ENCODE measurements around the gene MED31.

The MED31 gene

DNA sequence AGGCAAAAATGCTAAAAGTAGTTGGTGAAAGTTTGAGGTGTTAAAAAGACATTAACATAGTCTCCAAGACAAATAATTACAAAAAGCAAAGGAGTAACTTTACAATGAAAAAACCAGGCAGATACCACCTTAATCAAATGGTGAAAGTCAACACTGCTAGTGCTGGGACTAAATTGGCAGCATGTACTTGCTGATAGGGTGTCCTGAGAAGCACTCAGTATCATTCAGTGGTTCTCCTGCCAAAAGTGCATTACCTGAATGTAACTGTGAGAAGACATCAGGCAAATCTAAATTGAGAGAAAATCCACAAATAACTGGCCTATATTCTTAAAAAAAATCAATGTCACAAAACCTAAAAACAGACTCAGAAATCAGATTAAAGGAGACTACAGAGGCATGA, 18.9 kb downstream of the MED31 start:
- H3K27me3 ChIP-seq (ENCODE audit: control insufficient read depth in 1 of 2, insufficient read depth in 2 of 2, low read length in 2 of 2) = no peaks in the 10 kb centered on the region
- H3K4me3 ChIP-seq (ENCODE audit: low read depth in 1 of 2, low read length in 2 of 2) = no peak overlapping the region
- H3K36me3 ChIP-seq (ENCODE audit: control insufficient read depth in 1 of 2, insufficient read depth in 2 of 2, low read length in 2 of 2) = peaks cover 17 to 29% of the 10 kb centered on the region in 2 donors
- no peaks in the 10 kb centered on the region for H3K9me3 ChIP-seq (ENCODE audit: control insufficient read depth in 1 of 2, low read length in 2 of 2)
- H3K27ac ChIP-seq (ENCODE audit: low read depth, low read length) = no peak overlapping the region
- peaks cover 0 to 4% of the 10 kb centered on the region in 2 donors for H3K4me1 ChIP-seq (ENCODE audit: control insufficient read depth in 1 of 2, insufficient read depth in 2 of 2, low read length in 2 of 2)
- H3K9ac ChIP-seq (ENCODE audit: low read depth in 1 of 2, low read length in 2 of 2) = no peak overlapping the region

DNA sequence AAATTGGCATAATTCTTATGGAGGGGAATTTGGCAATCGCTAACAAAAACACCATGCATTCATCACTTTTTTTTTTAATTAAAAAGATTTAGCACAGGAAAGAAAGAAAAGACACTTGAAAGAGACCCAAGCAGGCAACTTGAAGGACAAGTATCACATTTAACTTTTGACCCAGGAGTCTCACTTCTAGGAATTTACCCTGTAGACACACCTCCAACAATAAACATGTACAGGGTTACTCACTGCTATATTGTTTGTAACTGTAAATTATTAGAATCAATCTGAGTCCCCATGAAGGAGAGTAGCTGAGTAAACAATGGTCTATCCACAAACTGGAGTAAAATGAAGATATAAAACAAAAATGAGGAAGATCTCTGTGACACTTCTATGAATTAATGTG, 21.0 kb downstream of the MED31 start:
- Histone ChIP-seq H3K27ac (ENCODE audit: low read depth, low read length) (no peak overlapping the region), H3K4me1 (ENCODE audit: control insufficient read depth in 1 of 2, insufficient read depth in 2 of 2, low read length in 2 of 2) (peaks cover 0 to 4% of the 10 kb centered on the region in 2 donors), H3K9me3 (ENCODE audit: control insufficient read depth in 1 of 2, low read length in 2 of 2) (no peaks in the 10 kb centered on the region), H3K4me3 (ENCODE audit: low read depth in 1 of 2, low read length in 2 of 2) (no peak overlapping the region), H3K9ac (ENCODE audit: low read depth in 1 of 2, low read length in 2 of 2) (no peak overlapping the region), H3K27me3 (ENCODE audit: control insufficient read depth in 1 of 2, insufficient read depth in 2 of 2, low read length in 2 of 2) (no peaks in the 10 kb centered on the region), H3K36me3 (ENCODE audit: control insufficient read depth in 1 of 2, insufficient read depth in 2 of 2, low read length in 2 of 2) (peaks cover 17 to 41% of the 10 kb centered on the region in 2 donors)

DNA sequence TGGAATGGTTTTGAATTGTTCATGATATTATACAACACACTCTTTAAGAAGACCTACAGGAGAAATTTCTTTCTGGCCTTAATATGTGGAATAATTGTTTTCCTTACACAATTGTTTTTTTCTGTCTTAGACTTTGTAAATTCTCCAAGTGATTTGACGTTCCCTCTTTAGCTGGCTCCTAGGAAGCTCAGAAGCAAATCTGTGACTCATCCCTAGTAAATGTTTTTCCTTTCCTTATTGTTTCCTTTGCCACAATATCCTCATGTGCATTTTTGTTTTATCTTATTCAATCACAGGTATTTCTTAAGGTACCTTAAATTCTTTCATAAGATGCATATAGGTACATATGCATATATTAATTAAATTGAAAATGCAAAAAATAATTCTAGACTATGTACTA, 24.4 kb downstream of the MED31 start:
- Histone ChIP-seq H3K9me3 (ENCODE audit: control insufficient read depth in 1 of 2, low read length in 2 of 2) (no peaks in the 10 kb centered on the region), H3K9ac (ENCODE audit: low read depth in 1 of 2, low read length in 2 of 2) (no peak overlapping the region), H3K36me3 (ENCODE audit: control insufficient read depth in 1 of 2, insufficient read depth in 2 of 2, low read length in 2 of 2) (peaks cover 21 to 47% of the 10 kb centered on the region in 2 donors), H3K27ac (ENCODE audit: low read depth, low read length) (no peak overlapping the region), H3K27me3 (ENCODE audit: control insufficient read depth in 1 of 2, insufficient read depth in 2 of 2, low read length in 2 of 2) (no peaks in the 10 kb centered on the region), H3K4me1 (ENCODE audit: control insufficient read depth in 1 of 2, insufficient read depth in 2 of 2, low read length in 2 of 2) (peaks cover 0 to 4% of the 10 kb centered on the region in 2 donors), H3K4me3 (ENCODE audit: low read depth in 1 of 2, low read length in 2 of 2) (no peak overlapping the region)

DNA sequence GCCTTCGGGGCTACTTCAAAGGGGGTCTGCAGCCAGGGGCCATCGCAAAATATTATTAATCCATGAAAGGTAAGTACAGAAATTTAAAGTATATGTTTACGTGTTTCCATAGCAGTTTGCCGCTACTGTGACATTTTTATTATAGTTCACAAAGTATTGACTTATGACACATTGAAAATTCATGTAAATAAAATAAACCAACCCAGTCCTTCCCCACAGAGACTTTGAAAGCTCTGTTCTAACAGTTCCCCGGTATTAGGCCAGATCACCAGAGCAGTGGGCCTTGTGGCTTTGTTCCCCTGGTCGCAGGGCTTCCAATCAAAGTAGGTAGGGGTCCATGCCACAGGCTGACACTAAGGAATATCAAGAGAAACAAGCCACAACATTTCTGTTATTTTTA, 24.8 kb downstream of the MED31 start:
- H3K9ac ChIP-seq (ENCODE audit: low read depth in 1 of 2, low read length in 2 of 2) = no peak overlapping the region
- peaks cover 21 to 49% of the 10 kb centered on the region in 2 donors for H3K36me3 ChIP-seq (ENCODE audit: control insufficient read depth in 1 of 2, insufficient read depth in 2 of 2, low read length in 2 of 2)

DNA sequence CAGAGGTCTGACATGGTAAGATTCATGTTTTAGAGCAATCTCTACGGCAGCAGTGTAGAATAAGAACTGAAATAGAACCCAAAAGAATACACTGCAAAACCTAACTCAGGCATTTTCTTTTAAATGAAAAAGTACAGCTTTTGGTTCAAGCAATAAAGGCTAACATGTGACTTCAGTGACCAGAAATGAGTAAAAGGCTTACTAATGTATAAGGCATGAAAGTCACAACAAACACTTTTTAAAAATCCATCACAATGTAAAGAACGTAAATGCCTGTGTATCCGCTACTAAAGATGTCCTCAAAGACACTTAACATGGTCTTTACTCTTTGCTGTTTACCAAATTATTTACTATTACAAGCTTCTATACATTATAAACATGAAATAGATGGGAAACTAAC, 27.5 kb downstream of the MED31 start:
- Histone ChIP-seq H3K9me3 (ENCODE audit: control insufficient read depth in 1 of 2, low read length in 2 of 2) (no peaks in the 10 kb centered on the region), H3K27me3 (ENCODE audit: control insufficient read depth in 1 of 2, insufficient read depth in 2 of 2, low read length in 2 of 2) (no peaks in the 10 kb centered on the region), H3K36me3 (ENCODE audit: control insufficient read depth in 1 of 2, insufficient read depth in 2 of 2, low read length in 2 of 2) (peaks cover 25 to 65% of the 10 kb centered on the region in 2 donors), H3K27ac (ENCODE audit: low read depth, low read length) (no peak overlapping the region), H3K4me1 (ENCODE audit: control insufficient read depth in 1 of 2, insufficient read depth in 2 of 2, low read length in 2 of 2) (no peaks in the 10 kb centered on the region), H3K9ac (ENCODE audit: low read depth in 1 of 2, low read length in 2 of 2) (no peak overlapping the region), H3K4me3 (ENCODE audit: low read depth in 1 of 2, low read length in 2 of 2) (no peak overlapping the region)

More for the DNA sequence above, 24.8 kb downstream of the MED31 start:
- Histone ChIP-seq H3K4me3 (ENCODE audit: low read depth in 1 of 2, low read length in 2 of 2) (no peak overlapping the region), H3K27me3 (ENCODE audit: control insufficient read depth in 1 of 2, insufficient read depth in 2 of 2, low read length in 2 of 2) (no peaks in the 10 kb centered on the region), H3K9me3 (ENCODE audit: control insufficient read depth in 1 of 2, low read length in 2 of 2) (no peaks in the 10 kb centered on the region), H3K27ac (ENCODE audit: low read depth, low read length) (no peak overlapping the region), H3K4me1 (ENCODE audit: control insufficient read depth in 1 of 2, insufficient read depth in 2 of 2, low read length in 2 of 2) (peaks cover 0 to 4% of the 10 kb centered on the region in 2 donors)

DNA sequence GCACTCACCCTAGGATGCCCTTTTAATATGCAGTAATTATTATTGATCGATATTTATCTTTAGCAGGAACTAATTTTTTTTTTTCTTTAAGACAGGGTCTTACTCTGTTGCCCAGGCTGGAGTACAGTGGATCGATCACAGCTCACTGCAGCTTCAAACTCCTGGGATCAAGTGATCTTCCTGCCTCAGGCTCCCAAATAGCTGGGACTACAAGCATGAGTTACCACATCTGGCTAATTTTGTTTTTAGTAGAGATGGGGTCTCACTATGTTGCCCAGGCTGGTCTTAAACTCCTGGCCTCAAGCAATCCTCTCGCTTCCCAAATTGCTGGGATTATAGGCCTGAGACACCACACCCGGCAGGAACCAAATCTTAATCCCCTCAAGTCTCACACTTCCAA, 40.2 kb downstream of the MED31 start:
- no peaks in the 10 kb centered on the region for H3K27me3 ChIP-seq (ENCODE audit: control insufficient read depth in 1 of 2, insufficient read depth in 2 of 2, low read length in 2 of 2)
- no peaks in the 10 kb centered on the region for H3K4me1 ChIP-seq (ENCODE audit: control insufficient read depth in 1 of 2, insufficient read depth in 2 of 2, low read length in 2 of 2)
- no peaks in the 10 kb centered on the region for H3K9me3 ChIP-seq (ENCODE audit: control insufficient read depth in 1 of 2, low read length in 2 of 2)
- no peak overlapping the region for H3K9ac ChIP-seq (ENCODE audit: low read depth in 1 of 2, low read length in 2 of 2)
- no peak overlapping the region for H3K27ac ChIP-seq (ENCODE audit: low read depth, low read length)
- peaks cover 35 to 49% of the 10 kb centered on the region in 2 donors for H3K36me3 ChIP-seq (ENCODE audit: control insufficient read depth in 1 of 2, insufficient read depth in 2 of 2, low read length in 2 of 2)
- no peak overlapping the region for H3K4me3 ChIP-seq (ENCODE audit: low read depth in 1 of 2, low read length in 2 of 2)

DNA sequence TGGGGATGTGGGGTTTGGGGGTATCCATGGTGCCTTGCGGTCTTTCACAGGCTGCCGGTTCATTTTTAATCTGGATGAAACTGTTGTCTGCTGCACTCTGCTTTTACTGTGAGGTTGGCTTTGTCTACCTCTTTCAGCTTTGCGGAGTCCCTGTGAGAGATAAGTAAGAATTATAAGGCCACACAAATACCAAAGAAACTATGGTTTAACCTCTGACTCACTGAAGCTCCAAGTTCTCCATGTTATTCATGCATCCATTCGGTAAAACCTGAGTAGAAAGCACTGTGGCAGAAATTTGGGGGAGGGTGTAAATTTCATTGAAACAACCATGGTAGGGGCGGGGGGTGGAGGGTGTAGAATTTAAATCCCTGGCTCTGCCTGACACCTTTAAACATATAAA, 41.4 kb downstream of the MED31 start:
- H3K9me3 ChIP-seq (ENCODE audit: control insufficient read depth in 1 of 2, low read length in 2 of 2) = no peaks in the 10 kb centered on the region
- H3K4me3 ChIP-seq (ENCODE audit: low read depth in 1 of 2, low read length in 2 of 2) = no peak overlapping the region
- no peaks in the 10 kb centered on the region for H3K4me1 ChIP-seq (ENCODE audit: control insufficient read depth in 1 of 2, insufficient read depth in 2 of 2, low read length in 2 of 2)
- H3K36me3 ChIP-seq (ENCODE audit: control insufficient read depth in 1 of 2, insufficient read depth in 2 of 2, low read length in 2 of 2) = peaks cover 31 to 58% of the 10 kb centered on the region in 2 donors
- H3K27me3 ChIP-seq (ENCODE audit: control insufficient read depth in 1 of 2, insufficient read depth in 2 of 2, low read length in 2 of 2) = no peaks in the 10 kb centered on the region
- H3K9ac ChIP-seq (ENCODE audit: low read depth in 1 of 2, low read length in 2 of 2) = no peak overlapping the region
- no peak overlapping the region for H3K27ac ChIP-seq (ENCODE audit: low read depth, low read length)

DNA sequence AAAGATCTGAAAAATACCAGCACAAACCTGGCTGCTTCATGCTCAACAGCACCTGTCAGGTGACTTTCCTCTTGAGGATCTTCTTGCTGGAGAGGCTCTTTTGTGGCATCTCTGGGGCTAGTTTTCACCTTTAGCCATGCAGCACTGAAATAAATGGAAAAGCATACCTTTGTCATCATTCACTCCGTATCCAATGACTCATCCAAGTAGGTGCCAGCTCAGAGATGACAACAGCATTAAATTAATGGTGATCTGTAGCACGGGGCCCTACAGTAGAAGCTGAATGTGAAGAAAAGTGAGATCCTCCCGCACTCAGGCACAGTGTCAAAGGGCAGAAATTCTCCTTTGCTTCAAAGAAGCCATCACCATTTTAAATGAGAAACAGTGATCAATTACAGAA, 43.1 kb downstream of the MED31 start:
- Histone ChIP-seq H3K4me3 (ENCODE audit: low read depth in 1 of 2, low read length in 2 of 2) (no peak overlapping the region), H3K27ac (ENCODE audit: low read depth, low read length) (no peak overlapping the region), H3K9ac (ENCODE audit: low read depth in 1 of 2, low read length in 2 of 2) (no peak overlapping the region), H3K4me1 (ENCODE audit: control insufficient read depth in 1 of 2, insufficient read depth in 2 of 2, low read length in 2 of 2) (no peaks in the 10 kb centered on the region), H3K36me3 (ENCODE audit: control insufficient read depth in 1 of 2, insufficient read depth in 2 of 2, low read length in 2 of 2) (peaks cover 31 to 60% of the 10 kb centered on the region in 2 donors), H3K9me3 (ENCODE audit: control insufficient read depth in 1 of 2, low read length in 2 of 2) (no peaks in the 10 kb centered on the region), H3K27me3 (ENCODE audit: control insufficient read depth in 1 of 2, insufficient read depth in 2 of 2, low read length in 2 of 2) (no peaks in the 10 kb centered on the region)

DNA sequence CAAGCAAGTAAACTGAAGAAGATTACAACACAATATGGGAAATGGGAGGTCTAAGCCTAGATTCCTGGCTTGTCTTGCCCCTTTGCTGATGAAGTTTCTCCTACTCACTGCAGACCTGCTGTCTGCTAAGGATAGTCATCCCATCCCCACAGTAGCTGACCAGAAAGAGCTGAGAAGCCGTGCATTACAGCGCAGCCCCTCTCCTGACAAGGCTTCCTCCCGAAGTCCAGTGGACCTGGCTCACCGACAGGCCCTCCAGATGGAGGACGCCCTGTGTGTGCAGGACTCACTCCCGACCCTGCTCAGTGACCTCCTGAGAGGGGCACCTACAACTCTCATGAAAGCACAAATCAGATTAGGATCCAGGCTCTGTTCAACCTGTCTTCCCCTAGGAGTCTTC, 46.3 kb downstream of the MED31 start:
- H3K27me3 ChIP-seq (ENCODE audit: control insufficient read depth in 1 of 2, insufficient read depth in 2 of 2, low read length in 2 of 2) = no peaks in the 10 kb centered on the region
- no peaks in the 10 kb centered on the region for H3K9me3 ChIP-seq (ENCODE audit: control insufficient read depth in 1 of 2, low read length in 2 of 2)
- H3K27ac ChIP-seq (ENCODE audit: low read depth, low read length) = no peak overlapping the region
- no peak overlapping the region for H3K4me3 ChIP-seq (ENCODE audit: low read depth in 1 of 2, low read length in 2 of 2)
- peaks cover 37 to 57% of the 10 kb centered on the region in 2 donors for H3K36me3 ChIP-seq (ENCODE audit: control insufficient read depth in 1 of 2, insufficient read depth in 2 of 2, low read length in 2 of 2)
- no peaks in the 10 kb centered on the region for H3K4me1 ChIP-seq (ENCODE audit: control insufficient read depth in 1 of 2, insufficient read depth in 2 of 2, low read length in 2 of 2)
- H3K9ac ChIP-seq (ENCODE audit: low read depth in 1 of 2, low read length in 2 of 2) = no peak overlapping the region

DNA sequence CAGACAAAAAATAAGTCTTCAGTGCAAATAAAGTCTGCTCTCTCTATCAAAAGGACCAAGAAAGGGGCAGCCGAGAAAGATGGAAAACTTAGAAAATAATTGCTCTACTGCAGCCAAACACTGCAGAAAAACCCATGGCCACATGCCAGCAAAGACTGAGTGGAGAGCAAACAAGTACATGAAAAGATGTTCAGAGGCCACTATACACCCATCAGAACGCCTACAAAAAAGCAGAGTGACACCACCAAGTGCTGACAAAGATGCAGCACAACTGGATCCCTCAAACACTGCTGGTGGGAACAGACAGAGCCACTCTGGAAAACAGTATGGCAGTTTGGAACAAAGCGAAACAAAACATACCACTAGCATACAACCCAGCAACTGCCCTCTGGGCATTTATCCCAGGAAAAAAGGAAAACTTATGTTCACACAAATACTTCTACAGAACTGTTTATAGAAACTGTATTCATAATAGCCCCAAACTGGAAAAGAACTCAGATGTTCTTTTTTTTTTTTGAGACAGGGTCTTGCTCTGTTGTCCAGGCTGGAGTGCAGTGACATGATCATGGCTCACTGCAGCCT, 47.6 kb downstream of the MED31 start:
- no peak overlapping the region for H3K9ac ChIP-seq (ENCODE audit: low read depth in 1 of 2, low read length in 2 of 2)
- H3K27ac ChIP-seq (ENCODE audit: low read depth, low read length) = no peak overlapping the region
- H3K27me3 ChIP-seq (ENCODE audit: control insufficient read depth in 1 of 2, insufficient read depth in 2 of 2, low read length in 2 of 2) = no peaks in the 10 kb centered on the region
- H3K9me3 ChIP-seq (ENCODE audit: control insufficient read depth in 1 of 2, low read length in 2 of 2) = no peaks in the 10 kb centered on the region
- peaks cover 39 to 50% of the 10 kb centered on the region in 2 donors for H3K36me3 ChIP-seq (ENCODE audit: control insufficient read depth in 1 of 2, insufficient read depth in 2 of 2, low read length in 2 of 2)
- H3K4me3 ChIP-seq (ENCODE audit: low read depth in 1 of 2, low read length in 2 of 2) = no peak overlapping the region
- H3K4me1 ChIP-seq (ENCODE audit: control insufficient read depth in 1 of 2, insufficient read depth in 2 of 2, low read length in 2 of 2) = peaks cover 5 to 7% of the 10 kb centered on the region in 2 donors

DNA sequence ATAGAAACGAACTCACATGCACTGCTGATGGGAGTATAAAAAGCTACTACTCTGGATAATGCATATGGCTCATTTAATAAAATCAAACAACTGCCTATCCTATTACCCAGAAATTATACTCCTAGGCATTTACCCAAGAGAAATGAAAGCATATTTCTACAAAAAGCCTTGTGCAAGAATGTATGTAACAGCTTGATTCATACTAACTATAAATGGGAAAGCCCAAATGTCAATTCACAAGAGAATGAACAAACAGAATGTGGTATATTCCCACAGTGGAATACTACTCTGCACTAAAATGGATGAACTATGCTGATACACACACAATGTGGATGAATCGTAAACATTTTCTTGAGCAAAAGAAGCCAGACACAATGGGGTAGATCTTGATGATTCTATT, 49.3 kb downstream of the MED31 start:
- Histone ChIP-seq H3K36me3 (ENCODE audit: control insufficient read depth in 1 of 2, insufficient read depth in 2 of 2, low read length in 2 of 2) (peaks cover 28 to 45% of the 10 kb centered on the region in 2 donors), H3K9ac (ENCODE audit: low read depth in 1 of 2, low read length in 2 of 2) (no peak overlapping the region), H3K27me3 (ENCODE audit: control insufficient read depth in 1 of 2, insufficient read depth in 2 of 2, low read length in 2 of 2) (no peaks in the 10 kb centered on the region), H3K9me3 (ENCODE audit: control insufficient read depth in 1 of 2, low read length in 2 of 2) (no peaks in the 10 kb centered on the region), H3K4me3 (ENCODE audit: low read depth in 1 of 2, low read length in 2 of 2) (no peak overlapping the region), H3K4me1 (ENCODE audit: control insufficient read depth in 1 of 2, insufficient read depth in 2 of 2, low read length in 2 of 2) (peaks cover 5 to 20% of the 10 kb centered on the region in 2 donors), H3K27ac (ENCODE audit: low read depth, low read length) (no peak overlapping the region)
